Fibroblast of peridontal ligament (primary cell): Measurements from ENCODE around the gene COL27A1.

Source experiments
- DNase-seq: peaks from one replicate; pipeline ENCODE4 v3.0.0-alpha.2; 2010; ENCODE audit errors: extremely low read depth

Gene COL27A1

DNA sequence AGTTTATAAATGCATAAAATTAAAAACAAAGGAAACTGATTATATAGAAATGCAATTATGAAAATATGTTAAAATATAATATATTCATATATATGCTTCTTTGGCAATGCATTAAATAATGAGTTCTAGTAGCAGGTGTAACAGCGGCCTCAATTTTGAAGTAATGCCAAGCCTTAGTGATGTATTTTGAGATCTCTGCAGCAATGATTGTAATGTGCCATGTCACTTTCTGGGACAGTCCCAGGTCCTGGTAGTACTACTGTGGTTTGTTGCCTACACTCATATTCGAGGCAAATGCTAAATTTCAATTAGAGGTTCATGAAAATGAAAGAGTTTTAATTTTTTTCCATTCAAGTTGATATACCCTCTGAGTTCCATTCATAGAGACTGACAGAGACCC lies 91.7 kb downstream of the COL27A1 start:
- no peak for DNase-seq

DNA sequence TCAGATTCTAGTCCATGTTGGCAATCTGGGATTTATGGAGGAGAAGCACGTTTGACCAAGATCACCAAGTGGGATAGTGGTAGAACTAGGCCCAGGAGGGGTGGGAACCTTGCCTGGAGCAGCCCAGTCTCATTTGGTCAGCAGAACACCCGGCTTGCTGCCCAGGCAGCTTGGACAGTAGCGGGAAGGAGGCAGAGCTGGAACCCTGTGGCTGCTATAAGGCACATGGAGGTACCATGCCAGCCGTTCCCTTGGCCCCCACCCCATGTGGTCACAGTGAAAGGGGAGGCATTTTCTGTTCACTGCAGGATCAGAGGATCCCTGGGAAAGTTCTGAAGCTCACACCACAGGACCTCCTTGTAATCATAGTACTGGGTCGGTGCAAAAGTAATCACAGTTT lies 92.2 kb downstream of the COL27A1 start:
- DNase-seq = no peak

DNA sequence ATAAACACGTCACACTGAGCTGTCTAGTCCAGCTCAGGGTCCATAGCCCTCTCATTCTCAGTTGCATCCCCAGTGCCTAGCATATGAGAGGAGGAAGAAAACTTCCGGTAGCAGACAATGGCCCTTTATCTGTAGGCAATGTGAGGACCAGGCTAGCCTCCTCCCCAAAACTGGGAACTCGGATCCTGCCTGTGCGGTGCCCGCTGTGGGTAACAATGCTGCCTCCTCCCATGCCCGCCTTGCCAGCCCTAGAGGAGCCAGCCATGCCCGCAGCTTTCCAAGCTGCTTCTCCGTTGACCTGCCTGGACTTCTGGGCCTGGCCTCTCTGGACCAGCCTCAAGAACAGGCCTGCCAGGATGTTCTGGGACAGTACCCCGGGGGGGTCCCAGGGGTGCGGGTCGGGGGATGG lies 93.0 kb downstream of the COL27A1 start:
- DNase-seq = no peak

DNA sequence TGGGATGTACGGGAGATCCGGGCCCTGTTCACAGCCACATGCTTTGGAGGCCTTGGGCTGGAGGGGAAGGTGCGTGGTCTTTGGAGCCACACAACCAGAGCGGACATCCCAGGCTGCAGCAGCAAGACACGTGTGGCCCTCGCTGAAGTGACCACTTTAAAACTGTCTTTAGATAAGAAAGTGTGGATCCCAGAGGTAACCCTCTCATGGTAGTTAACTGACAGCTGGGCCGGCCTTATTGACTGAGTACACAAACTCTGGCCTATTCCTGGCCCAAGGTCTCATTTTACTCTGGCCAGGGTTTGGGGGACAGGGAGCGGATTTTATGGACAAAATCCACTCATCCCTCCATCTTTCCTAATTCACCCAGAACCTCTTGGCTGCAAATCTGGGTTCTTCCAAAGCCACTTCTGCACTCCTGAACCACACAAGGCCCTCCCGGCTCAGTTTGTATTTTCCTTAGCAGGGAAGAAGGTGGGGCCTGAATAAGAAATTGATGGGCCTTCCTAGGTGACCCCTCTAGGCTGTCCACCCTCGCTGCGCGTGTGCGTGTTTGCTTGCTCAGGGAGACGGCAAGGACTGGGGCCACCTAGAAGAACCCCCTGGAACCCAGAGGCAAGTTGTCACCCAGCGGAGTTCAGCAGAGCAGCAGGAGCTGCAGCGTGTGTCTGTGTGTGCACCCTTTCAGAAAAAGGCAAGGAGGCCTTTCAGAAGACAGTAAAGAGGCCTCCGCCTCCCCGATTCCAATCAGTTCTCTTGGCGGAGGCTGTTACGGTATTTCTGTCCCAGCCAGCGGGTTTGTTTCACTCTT lies 94.3 kb downstream of the COL27A1 start:
- DNase-seq = no peak

DNA sequence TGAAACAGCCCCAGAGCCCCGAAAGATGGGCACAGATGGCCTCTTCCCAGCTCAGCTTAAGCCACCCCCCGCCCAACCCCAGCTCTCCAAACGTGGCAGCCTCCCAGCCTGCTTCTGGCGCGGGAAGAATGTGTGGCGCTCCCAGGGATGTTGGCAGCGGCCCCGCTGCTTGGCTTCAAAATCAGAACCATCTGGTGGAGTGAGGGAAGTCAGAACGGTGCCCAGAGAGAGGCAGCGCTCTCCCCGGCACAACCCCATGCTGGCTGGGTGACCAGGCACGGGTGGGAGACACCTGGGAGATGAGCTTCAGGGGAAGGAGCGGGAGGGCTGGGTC lies 94.9 kb downstream of the COL27A1 start:
- peak; percentile 95 for DNase-seq

DNA sequence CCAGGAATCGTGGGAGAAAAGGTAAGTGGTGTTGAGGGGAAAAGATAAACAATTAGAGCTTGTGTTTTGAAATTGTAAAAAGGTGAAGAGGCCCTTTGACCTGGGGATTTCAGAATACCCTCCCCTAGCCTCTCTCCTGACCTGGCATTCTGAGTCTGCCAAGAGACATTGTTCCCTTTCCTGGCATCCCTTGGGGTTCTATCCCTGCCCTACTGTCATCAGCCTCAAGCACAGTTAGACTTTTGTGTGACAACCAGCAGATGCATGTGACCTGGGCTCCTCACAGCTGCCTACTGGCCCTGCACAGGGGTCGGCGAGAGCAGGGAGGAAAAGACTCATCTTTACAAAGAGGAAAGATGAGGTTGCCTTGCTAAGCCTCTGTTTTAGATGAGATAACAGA lies 95.3 kb downstream of the COL27A1 start:
- no peak for DNase-seq

DNA sequence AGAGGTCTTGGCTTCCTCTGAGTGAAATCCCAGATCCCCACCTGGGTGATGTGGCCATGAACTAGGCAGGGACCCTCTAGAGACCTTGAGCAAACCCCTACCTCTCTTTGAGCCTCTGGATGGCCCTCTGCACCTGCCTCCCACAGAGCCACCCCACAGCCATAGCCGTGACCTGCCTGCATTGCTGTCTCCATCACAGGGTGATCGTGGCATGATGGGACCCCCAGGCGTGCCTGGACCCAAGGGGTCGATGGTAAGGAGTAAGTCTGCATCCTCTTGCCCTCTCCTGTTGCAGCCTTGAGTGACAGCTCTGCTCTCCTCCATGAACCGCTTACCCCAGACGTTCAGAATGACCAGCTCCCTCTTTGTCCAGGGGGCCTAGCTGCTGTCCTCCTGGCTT lies 97.1 kb downstream of the COL27A1 start:
- no peak for DNase-seq

DNA sequence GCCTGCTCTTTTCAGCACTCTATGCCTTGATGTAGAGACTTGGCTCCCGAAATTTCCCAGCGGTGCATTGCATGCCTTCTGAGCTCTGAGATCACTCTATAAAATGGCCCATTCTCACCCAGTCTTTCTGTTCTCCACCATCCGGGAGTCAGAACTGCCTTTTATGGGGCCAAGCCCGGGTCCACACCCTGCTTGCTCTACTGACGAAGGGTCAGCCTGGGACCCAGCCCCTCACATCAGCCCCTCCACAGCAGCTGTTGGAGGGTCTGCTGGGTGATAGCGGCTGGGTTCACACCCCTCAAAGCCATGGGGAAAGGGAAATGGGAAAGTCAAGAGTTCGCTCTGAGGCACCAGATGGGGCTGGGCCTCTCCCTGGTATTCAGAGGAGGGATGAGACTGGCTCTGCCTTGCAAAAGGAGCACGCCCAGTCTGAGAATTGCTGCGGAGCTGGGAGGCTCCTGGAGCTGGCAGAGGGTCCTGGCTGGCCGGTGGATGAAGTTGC lies 101.5 kb downstream of the COL27A1 start:
- no peak for DNase-seq

DNA sequence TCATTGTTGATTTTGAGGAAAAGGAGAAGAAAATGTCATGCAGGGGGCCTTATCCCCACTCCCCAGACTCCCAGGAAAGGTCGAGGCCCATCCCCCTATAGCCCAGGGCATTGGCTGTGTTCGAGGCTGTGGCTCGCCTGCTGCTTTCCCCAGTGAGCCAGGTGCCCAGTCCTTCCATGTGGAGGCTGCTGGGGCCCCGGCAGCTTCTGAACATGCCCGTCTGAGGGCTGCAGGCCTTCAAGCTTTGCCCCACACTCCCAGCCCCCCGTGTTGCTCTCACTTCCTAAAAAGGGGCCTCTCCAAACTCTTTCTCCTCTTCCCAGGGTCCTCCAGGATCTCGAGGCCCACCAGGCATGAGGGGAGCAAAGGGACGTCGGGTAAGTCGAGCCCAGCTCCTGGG lies 102.9 kb downstream of the COL27A1 start:
- DNase-seq = no peak

DNA sequence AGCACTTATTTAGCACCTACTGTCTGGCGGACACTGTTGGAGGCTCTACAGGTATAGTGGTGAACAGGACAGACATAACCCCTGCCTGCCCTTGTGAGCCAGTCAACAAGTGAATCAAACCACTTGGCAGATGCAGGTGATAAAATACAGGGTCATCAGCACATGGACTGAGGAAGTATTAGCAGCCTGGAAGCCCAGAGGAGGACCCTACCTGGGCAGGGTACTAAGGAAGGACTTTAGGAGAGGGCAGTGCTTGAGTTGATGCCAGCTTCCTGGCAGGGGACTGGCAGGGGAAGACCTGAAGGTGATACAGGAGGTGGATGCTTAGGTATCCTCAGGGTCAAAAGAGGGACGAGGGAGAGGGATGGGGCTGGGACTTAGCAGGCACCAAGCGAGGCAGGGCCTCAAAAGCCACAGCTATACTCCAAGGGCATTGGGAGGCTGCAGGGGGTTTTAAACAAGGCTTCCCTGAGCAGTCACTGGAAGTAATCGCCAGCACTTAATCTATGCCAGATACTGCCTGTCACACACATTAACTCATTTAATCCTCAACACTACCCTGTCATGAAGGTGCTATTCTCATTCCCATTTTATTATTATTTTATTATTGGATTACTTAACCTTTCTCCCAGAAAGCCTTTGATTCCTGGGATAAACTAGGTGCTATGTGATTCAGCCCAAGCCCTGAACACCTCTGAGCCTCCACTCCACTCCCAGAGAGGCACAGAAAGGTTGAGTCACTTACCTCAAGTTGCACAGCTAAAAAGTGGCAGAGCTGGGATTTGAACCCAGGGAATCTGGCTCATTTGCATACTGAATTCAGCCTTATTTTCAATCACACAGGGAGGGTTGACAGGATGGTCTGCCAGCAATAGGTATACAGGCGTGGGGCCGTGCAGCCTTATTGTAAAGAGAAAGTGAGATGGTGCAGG lies 103.8 kb downstream of the COL27A1 start:
- DNase-seq = no peak

DNA sequence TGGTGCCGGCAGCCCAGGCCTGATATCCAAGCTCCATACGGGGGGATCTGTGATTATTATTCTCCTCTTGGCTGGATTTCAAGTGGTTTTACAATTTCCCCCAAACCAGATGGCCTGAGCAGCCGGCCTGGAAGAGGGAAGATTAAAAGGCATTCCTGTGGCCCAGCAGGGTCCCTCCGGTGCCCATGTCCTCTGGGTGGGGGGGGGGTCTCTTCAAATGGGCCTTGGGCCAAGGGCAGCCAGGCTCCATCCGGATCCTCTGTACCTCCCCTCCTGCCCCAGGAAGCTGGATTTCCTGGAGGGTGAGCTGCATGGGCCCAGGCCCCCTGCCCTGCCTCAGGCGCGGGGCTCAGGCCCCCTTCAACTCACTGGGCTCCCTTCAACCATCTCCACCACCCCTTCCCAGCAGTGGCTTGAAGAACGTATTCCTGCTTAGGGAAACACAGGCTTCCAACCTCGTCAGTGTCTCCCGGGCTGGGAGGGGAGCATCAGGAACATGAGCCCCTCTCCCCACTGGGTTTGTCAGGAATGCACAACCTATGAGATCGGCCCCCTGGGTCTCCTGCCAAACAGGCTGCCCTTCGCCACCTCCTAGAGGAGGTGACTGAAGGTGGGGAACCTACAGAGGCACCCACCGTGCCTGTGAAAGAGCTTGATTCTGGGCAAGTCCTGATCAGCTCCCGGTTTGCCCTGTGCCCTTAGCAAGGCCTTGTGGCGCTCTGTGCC lies 104.6 kb downstream of the COL27A1 start:
- no peak for DNase-seq

DNA sequence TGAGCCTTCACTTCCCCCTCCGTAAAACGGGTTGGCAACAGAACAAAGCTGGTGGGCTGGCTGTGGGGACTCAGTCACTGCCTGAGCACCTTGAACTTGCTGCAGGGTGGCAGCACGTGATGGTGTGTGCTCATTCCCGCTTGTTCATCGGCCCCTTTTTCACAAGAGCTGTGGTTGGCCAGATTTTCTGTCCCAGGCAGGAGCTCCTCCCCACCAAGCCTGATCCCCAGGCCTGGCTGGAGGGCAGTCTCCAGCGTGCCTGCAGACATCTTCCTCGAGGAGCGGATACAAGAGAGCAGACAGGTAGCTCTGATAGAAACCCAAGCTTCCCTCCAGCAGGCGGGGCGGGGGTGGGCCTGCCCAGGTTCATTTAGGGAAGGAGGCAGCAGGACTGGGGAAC lies 105.7 kb downstream of the COL27A1 start:
- DNase-seq = no peak

DNA sequence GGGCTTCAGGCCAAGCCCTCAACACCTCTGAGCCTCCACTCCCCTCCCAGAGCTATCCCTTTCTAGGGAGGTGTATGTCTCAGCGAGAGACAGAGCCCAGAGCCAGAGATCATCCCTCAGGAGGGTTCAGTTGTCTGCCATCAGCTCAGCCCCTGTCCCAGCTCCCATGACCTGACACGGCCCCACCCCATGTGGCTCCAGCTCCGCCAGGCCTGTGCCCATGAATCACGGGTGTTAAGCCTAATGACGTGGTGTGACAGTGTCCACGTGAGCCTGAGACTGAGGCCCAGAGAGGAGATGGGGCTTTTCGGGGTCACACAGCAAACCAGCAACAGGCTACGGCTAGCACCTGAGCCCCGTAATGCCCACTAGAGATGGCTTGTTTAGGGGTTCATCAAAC lies 106.7 kb downstream of the COL27A1 start:
- DNase-seq = no peak

DNA sequence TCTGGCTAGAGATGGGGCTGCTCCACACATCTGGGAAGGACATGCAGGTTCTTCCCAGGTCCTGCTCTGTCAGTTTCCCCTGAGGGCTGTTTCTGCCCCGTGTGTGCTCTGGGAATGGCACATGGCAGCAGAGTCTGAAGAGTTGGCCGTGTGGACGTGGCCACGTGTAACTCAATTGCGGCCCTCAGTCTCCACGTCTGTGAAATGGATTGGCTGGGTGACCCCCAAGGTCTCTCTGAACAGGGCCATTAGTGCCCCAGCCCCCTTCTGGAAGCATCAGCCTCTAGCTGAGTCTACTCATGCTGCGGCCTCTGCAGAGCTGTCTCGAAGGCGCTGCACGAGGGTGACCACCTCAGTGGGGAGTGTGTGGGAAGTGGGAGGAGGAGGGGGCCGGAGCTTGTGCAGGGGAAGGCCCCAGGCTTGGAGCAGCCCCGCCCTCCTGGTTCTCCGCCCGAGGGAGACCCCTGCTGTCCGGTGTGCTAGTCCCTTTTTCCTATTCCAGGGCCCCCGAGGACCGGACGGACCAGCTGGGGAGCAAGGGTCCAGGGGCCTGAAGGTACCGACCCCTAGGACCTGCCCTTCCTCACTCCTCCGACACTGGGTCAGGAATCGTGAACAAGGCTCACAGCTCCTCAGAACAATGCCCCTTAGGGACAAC lies 108.6 kb downstream of the COL27A1 start:
- no peak for DNase-seq

DNA sequence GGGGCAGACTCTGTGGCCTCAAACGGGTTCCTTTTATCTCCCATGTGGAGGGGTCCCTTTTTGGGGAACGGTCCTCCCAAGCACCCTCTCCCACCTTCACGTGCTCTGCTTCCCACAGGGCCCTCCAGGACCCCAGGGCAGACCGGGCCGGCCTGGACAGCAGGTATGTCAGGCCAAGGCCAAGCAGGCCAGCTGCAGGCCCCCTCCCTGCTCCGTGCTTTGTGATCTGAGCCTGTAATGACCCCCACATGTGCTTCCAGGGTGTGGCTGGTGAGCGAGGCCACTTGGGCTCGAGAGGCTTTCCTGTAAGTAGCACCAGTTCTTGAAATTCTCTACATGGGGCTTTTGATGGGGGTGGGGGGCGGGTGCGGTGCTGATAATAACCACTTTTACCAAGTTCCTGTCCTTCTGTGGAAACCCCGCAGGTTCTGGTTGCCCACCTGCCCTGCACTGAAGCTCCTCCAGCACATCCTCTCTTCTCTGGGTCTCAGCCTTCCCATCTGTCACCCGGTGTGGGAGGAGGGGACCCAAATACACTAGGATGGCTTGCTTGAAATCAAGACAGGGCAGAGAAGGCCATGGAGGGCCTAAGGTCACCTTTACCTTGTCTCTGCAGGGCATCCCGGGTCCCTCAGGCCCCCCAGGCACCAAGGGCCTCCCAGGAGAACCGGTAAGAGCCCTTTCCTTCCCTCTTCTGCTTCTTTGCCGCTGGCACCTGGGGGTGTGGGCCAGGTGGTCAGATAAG lies 109.6 kb downstream of the COL27A1 start:
- DNase-seq = no peak

DNA sequence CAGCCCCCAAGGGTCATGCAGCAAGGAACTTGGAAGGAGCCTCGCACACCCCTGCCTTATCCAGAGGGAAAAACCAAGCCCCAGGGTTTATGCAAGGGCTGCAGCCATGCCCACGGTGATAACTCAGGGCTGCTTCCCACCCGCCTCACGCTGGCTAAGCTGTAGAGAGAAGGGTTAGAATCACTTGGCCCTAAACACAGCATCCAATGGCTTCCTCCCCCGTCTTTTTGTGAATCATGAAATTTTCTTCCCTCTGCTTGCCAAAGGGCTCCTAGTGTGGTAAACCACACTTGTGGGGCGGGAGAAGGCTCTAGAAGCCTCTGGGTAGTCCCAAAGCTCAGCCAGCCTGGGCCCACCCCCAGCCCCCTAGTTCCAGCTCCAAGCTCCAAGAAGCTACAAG lies 111.6 kb downstream of the COL27A1 start:
- peak; percentile 74 for DNase-seq

DNA sequence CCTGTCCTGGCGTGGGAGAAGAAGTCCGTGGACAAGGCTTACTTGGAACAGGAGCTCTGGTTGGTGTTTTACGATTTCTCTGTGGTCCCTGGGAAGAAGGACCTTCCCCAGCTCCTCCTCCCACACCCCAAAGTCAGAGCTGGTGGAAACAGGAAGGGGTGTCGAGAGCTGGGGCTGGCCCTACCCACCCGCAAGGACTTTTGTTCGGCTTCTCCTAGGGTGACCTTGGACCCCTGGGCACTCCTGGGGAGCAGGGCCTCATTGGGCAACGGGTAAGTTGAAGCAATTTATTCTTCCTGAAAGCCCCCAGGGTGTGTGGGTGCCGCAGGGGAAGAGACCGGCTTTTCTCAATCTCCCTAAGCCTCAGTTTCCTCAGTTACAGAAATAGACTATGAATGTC lies 113.7 kb downstream of the COL27A1 start:
- DNase-seq = no peak

DNA sequence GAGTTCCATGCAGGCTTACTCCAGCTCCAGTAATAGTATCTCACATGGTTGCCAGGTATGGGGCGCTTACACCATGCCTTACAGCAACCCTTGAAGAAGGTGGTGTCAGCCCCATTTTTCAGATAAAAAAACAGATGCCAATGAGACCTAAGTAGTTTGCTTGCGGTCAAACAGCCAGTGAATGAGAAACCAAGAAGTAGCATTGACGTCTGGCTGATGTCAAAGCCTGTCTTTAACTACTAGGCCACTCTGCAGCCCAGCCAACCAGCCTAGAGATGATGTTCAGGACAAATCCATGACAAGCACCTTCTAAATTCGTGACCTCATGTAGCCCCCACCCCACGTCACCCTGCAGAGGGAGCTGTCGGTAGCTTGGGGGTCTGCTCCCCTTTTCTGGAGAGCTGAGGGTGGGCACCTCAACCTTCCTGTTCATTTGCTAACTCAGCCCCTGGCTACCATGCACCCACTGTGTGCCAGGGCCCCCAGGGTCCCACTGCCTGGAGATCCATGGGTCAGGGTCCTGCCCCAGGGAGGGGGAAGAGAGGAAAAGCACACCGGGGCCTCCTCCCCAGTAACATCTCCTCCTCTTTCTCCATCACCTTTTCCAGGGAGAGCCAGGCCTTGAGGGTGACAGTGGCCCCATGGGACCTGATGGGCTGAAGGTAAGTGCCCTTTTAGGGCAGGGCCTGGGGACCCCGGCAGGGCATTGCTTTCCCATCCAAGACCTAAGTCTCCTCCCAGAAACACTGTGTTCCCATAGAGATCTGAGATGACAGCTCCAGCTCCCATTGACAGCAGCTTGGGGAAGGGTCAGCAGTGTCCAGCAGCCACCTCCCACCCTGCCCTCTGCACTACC lies 115.0 kb downstream of the COL27A1 start:
- no peak for DNase-seq

DNA sequence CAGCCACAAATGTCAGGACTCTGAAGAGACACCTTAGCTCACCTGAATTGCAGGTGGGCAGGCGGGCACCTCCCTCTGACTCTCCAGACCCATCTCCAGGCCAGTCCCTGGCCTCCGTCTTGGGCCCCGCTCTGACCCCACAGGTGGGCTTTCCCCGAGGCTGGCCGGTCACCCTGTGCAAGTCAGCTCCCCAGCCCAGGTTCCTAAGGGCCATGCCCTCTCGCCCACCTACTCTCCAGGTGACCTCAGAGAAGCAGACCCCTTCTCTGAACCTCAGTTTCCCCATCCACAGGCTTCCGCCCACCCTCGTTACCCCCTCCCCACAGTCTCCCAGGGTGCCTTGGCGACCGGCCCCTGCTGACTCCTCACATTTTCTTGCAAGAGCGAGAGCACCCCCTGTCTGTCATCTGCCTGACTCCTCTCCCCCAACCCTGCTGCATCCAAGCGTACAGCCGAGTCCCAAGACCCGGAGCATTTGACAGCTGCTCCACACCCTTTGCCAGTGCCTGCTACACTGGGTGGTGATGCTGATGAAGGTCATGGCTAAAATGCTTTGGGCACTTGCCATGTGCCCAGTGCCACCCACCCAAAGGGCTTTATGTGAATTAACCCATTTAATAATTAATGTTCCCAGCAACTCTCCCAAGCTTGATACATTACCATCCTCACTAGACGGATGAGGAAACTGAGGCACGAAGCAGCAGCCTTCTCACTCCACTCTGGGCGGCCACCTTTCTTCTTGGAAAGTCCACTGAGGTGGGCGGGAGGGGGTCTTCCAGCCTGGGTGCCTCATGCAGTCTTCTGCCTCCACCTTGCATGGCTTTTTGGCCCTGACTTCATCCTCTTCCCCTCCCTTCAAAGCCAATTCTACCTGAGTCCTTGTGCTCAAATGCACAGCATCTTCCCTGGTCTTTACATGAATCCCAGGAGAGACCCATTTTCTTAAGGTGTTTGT lies 116.5 kb downstream of the COL27A1 start:
- peak; percentile 58 for DNase-seq
